Measurements from ENCODE around the gene A4GALT.

Gene A4GALT

GRCh38 chr22:42646569-42647525, 73.8 kb downstream of the A4GALT start:
- DNase-seq, result no peak

DNA sequence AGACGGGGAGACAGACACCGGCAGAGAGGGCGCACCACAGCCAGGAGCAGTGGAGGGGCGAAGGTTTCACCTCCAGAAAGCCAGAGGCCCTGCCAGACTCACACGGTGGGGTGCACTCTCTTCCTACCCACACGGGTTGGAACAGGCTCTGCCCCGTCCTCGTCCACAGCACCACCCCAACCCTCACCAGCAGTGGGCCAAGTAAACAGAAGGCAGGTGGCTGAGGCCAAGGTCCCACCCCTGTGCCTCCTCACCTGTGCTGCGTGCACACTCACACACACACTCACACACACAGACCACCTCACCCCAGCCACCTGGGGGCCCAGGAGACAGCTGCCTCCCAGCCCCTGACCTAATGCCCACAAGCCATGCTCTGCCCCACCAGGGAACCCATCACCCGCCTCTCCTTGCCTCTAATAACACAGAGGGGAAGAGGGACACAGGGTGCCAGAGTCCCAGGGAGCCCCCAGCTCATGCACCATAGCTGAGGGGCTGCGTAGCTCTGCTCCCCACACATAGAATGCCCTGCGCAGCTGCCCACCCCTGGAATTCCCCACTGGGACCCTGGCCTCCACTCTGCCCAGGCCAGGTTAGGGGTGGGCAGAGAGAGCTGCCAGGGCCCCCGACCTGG, 74.6 kb downstream of the A4GALT start:
- DNase-seq, result no peak

- no peak for DNase-seq
Observed at GRCh38 chr22:42645341-42645937, 75.2 kb downstream of the A4GALT start.

DNA sequence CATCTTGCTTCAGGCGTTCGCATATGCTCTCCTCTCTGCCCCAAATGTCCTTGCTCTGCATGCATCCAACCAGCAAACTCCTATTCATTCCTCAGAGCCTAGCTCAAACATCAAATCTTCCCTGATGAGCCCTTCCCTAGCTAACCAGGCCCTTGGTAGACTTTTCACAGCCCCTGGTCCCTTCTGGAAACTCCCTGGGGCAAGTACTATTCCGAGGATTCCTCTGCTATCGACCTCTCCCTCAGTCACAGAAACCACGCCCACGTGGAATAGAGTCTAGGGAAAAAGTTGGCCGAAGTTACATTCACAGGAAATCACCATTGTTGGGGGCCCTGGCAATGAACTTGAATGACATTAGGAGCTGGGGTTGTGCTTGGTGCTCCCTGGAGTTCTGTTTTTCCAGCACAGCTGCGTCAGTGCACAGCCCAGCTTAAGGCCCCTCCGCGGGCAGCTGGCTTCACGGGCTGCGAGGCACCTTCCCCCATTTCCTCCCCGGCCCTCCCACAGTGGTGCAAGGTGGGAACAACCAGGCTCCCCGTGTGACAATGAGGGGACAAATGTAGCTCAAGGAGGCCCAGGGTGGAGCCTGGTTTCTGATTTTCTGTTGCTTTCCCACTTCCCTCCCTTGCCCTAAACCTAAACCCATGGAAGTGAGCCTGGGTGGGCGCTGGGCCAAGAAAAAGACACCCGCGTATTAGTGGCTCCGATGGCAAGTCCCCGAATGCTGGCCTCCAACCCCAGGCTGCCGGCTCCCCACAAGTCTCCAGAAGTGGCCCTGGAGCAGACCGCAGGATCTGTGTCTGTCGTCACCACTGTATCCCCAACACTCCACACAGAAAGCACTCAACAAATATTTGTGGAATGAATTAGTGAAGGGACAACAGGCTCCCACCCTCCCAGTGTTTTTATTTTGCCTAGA, 76.0 kb downstream of the A4GALT start:
- DNase-seq, result no peak

- no peak for DNase-seq
Observed at GRCh38 chr22:42643634-42644421, 76.8 kb downstream of the A4GALT start.

DNA sequence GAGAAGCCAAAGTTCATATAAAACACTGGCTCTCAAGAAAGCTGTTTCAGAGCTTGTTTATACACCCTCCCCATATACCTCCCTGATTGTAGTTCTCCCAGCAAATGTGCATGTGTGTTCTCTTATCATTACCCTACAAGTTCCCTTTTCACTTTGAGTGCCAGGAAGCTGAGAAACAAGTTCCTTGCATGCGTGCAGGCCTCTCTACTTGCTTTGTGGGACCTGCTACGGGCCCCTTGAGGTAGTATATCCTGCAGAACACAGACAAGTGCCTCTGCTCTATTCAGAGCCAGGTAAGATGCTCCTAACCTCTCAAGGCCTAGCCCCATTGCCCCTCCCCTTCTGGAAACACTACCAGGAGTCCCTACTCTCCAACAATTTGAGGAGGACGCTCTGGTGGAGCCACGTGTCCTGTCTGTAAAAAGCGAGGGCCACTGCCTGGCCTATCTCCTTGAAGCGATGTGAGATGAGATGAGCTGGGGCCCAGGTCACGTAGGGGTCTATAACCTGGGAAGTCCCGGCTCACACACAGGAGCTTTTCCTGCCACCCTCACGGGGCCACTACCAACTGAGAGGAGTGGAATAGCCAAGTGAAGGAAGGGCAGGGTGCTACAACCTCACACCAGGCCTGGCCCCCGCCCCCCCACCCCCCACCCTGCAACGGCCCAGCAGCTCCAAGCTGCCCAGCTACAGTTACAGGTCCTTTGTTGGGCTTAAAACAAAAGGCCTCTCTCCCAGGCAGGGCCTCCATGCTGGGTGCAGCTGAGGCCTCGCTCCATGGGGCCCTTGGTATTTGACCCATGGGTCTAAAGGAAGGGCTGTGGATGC, 77.7 kb downstream of the A4GALT start:
- DNase-seq, result no peak

Data from NCI-H1436 treated with DMSO at 0.1 percent for 48 hours (cell line).